ENCODE results near the gene PLCD3.

PLCD3 gene

DNA sequence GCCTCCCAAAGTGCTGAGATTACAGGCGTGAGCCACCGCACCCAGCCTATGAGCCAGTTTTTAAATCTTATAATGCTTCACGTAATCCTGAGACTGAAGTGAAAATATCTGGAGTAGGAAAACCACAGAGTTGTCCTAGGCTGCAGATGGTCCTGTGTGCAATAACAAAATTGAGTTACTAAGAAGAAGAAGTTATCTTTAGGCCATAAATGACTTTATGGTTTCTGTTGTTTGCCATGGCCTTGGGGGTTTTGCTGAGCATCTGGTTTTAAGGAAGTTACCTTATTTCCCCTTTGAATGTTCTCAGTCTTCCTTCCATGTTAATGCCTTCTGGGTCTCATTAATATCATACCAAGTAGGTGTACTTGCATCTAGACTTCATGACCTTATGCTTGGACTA lies 54.7 kb downstream of the PLCD3 start:
- TF ChIP-seq TAF1 (IDR thresholded peaks at IDR 0.05; ENCODE audit: borderline replicate concordance, insufficient read depth, low read length) (no peak), FOXP2 (optimal IDR thresholded peaks at IDR 0.05; ENCODE audit: borderline replicate concordance, extremely low read depth, extremely low read length, insufficient read depth) (no peak), POLR2AphosphoS5 (IDR thresholded peaks at IDR 0.05; ENCODE audit: low read depth, low read length) (no peak), SIN3A (IDR thresholded peaks at IDR 0.05; ENCODE audit: borderline replicate concordance, insufficient read depth, low read length) (no peak)
- TF ChIP-seq, protein P1, sequence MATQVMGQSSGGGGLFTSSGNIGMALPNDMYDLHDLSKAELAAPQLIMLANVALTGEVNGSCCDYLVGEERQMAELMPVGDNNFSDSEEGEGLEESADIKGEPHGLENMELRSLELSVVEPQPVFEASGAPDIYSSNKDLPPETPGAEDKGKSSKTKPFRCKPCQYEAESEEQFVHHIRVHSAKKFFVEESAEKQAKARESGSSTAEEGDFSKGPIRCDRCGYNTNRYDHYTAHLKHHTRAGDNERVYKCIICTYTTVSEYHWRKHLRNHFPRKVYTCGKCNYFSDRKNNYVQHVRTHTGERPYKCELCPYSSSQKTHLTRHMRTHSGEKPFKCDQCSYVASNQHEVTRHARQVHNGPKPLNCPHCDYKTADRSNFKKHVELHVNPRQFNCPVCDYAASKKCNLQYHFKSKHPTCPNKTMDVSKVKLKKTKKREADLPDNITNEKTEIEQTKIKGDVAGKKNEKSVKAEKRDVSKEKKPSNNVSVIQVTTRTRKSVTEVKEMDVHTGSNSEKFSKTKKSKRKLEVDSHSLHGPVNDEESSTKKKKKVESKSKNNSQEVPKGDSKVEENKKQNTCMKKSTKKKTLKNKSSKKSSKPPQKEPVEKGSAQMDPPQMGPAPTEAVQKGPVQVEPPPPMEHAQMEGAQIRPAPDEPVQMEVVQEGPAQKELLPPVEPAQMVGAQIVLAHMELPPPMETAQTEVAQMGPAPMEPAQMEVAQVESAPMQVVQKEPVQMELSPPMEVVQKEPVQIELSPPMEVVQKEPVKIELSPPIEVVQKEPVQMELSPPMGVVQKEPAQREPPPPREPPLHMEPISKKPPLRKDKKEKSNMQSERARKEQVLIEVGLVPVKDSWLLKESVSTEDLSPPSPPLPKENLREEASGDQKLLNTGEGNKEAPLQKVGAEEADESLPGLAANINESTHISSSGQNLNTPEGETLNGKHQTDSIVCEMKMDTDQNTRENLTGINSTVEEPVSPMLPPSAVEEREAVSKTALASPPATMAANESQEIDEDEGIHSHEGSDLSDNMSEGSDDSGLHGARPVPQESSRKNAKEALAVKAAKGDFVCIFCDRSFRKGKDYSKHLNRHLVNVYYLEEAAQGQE (IDR thresholded peaks at IDR 0.05; ENCODE audit: insufficient read depth in 1 of 2, low read depth in 2 of 2, low read length in 2 of 2): no peak

DNA sequence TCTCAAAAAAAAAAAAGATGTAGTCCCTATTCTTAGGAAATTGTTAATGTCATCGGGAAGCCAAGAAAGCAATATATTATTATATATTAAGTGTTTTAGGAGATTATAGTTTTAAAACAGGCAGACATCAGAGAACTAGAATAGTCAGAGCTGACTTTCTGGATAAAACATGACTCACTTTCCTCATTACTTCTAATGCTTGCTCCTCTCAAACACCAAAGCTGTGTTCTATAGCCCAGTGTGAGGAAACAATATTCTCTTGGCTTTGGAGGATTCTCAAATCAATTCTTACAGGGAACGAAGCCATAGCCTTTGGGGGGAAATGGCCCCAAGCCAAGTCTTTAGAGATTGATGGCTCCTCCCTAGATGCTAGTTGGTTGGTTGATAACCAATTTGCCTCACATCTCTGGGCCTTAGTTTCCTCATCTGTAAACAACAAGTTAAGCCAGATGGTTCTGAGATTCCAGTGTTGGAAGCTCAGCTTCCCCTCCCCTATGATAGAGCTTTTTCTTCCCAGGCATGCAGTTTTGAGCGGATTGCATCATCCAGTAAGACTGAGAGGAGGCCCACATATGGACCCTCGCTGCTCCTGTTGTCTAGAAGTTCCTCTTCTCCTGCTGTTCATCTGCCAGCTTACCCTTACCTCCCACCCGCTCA lies 58.8 kb downstream of the PLCD3 start:
- TF ChIP-seq SIN3A (IDR thresholded peaks at IDR 0.05; ENCODE audit: borderline replicate concordance, insufficient read depth, low read length) (no peak), FOXP2 (optimal IDR thresholded peaks at IDR 0.05; ENCODE audit: borderline replicate concordance, extremely low read depth, extremely low read length, insufficient read depth) (no peak), POLR2AphosphoS5 (IDR thresholded peaks at IDR 0.05; ENCODE audit: low read depth, low read length) (no peak), TAF1 (IDR thresholded peaks at IDR 0.05; ENCODE audit: borderline replicate concordance, insufficient read depth, low read length) (no peak)
- TF ChIP-seq, protein P1 (IDR thresholded peaks at IDR 0.05; ENCODE audit: insufficient read depth in 1 of 2, low read depth in 2 of 2, low read length in 2 of 2): no peak

DNA sequence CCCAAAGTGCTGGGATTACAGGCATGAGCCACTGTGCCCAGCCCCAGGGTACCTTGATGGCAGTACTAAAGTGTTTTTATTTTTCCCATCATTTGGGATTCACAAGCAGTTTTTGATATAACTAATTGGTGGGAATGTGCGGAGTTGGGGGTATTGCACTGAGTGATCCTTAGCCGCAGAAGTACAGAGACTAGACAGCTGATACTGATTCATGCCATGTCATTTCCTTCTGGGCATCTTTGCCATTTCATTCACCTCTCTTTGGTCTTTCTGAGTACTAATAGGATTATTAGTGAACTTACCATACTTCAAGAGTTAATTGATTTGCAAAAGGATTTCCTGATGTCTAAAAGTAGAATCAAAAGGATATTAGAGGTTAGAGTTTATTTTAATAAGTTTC lies 61.5 kb downstream of the PLCD3 start:
- TF ChIP-seq SIN3A (IDR thresholded peaks at IDR 0.05; ENCODE audit: borderline replicate concordance, insufficient read depth, low read length) (no peak), POLR2AphosphoS5 (IDR thresholded peaks at IDR 0.05; ENCODE audit: low read depth, low read length) (no peak), FOXP2 (optimal IDR thresholded peaks at IDR 0.05; ENCODE audit: borderline replicate concordance, extremely low read depth, extremely low read length, insufficient read depth) (no peak), TAF1 (IDR thresholded peaks at IDR 0.05; ENCODE audit: borderline replicate concordance, insufficient read depth, low read length) (no peak)
- TF ChIP-seq, protein P1 (IDR thresholded peaks at IDR 0.05; ENCODE audit: insufficient read depth in 1 of 2, low read depth in 2 of 2, low read length in 2 of 2): no peak

DNA sequence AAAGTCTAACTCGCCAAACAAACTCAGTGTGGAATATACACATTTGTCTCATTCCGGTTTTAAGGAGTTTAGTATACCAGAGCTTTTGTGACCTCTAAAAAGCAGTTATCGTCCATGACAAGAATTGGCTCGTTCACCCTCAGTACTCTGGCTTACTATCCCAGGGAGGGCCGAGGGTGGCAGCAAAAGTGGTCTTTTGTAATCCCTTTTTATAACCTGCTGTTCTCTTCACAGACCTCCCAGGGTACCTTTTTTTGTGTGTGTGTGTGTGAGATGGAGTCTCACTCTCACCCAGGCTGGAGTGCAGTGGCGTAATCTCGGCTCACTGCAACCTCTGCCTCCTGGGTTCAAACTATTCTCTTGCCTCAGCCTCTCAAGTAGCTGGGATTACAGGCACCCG lies 62.3 kb downstream of the PLCD3 start:
- no peak for TF ChIP-seq FOXP2 (optimal IDR thresholded peaks at IDR 0.05; ENCODE audit: borderline replicate concordance, extremely low read depth, extremely low read length, insufficient read depth)
- no peak for TF ChIP-seq POLR2AphosphoS5 (IDR thresholded peaks at IDR 0.05; ENCODE audit: low read depth, low read length)
- no peak for TF ChIP-seq TAF1 (IDR thresholded peaks at IDR 0.05; ENCODE audit: borderline replicate concordance, insufficient read depth, low read length)
- TF ChIP-seq, protein P1 (IDR thresholded peaks at IDR 0.05; ENCODE audit: insufficient read depth in 1 of 2, low read depth in 2 of 2, low read length in 2 of 2): no peak
- no peak for TF ChIP-seq SIN3A (IDR thresholded peaks at IDR 0.05; ENCODE audit: borderline replicate concordance, insufficient read depth, low read length)

All from PFSK-1 (cell line).